Neutrophil (primary cell): Measurements from ENCODE around the gene PLEKHA7.

ENCODE experiments used
- H3K27ac ChIP-seq: fragments of 200-600 bp; sonication (generic); 2 replicates; pipeline ENCODE4 v1.5.1; 2016; ENCODE audit warnings: mild to moderate bottlenecking, moderate library complexity
- H3K27me3 ChIP-seq: fragments of 200-600 bp; sonication (generic); 2 replicates; pipeline ENCODE4 v1.6.0; 2016; ENCODE audit warnings: mild to moderate bottlenecking
- H3K36me3 ChIP-seq: fragments of 200-600 bp; sonication (generic); 2 replicates; pipeline ENCODE4 v1.5.1; 2017
- H3K4me1 ChIP-seq, 2 experiments: fragments of 200-600 bp in 1 of 2; sonication (generic) in 1 of 2; 1 replicate in 1 of 2; 2 replicates in 1 of 2; pipeline versions ENCODE4 v1.5.1 to v1.6.1; 2013 to 2016; ENCODE audit warnings: low read depth in 1 of 2, low read length in 1 of 2, mild to moderate bottlenecking in 1 of 2, moderate library complexity in 1 of 2; ENCODE audit not compliant: control insufficient read depth in 1 of 2, insufficient read depth in 1 of 2
- H3K4me3 ChIP-seq, 2 experiments: fragments of 200-600 bp in 1 of 2; sonication (generic) in 1 of 2; 1 replicate in 1 of 2; 2 replicates in 1 of 2; pipeline ENCODE4 v1.5.1; 2013 to 2016; ENCODE audit warnings: low read depth in 1 of 2, low read length in 1 of 2, mild to moderate bottlenecking in 1 of 2, moderate library complexity in 1 of 2
- H3K9me3 ChIP-seq: fragments of 200-600 bp; sonication (generic); 2 replicates; pipeline ENCODE4 v1.5.1; 2016
- CTCF ChIP-seq: fragments of 200-600 bp; sonication (generic); IDR thresholded peaks from 2 replicates; pipeline ENCODE4 v1.5.1; 2016; ENCODE audit warnings: antibody characterized with exemption

PLEKHA7 gene

GRCh38 chr11:16743478-16743877, 270.7 kb downstream of the PLEKHA7 start:
- Histone ChIP-seq H3K27me3 (no peaks in the 10 kb centered on the region), H3K36me3 (peaks cover 56% of the 10 kb centered on the region), H3K9me3 (no peaks in the 10 kb centered on the region), H3K4me1 (peaks cover 11 to 18% of the 10 kb centered on the region in 2 experiments), H3K27ac (no peak overlapping the region), H3K4me3 (no peak overlapping the region)
- no peak for TF ChIP-seq CTCF

- no peak for TF ChIP-seq CTCF
- H3K4me1 ChIP-seq: peaks cover 16 to 26% of the 10 kb centered on the region in 2 experiments
Measured at GRCh38 chr11:16741473-16741872, 272.7 kb downstream of the PLEKHA7 start.

GRCh38 chr11:16738947-16739815, 275.0 kb downstream of the PLEKHA7 start:
- Histone ChIP-seq H3K27me3 (no peaks in the 10 kb centered on the region), H3K27ac (peak overlapping the region; percentile 86), H3K9me3 (no peaks in the 10 kb centered on the region), H3K4me3 (peak overlapping the region; percentile 79 to 82), H3K36me3 (peaks cover 13% of the 10 kb centered on the region), H3K4me1 (peaks cover 16 to 26% of the 10 kb centered on the region in 2 experiments)
- TF ChIP-seq CTCF: no peak

More at GRCh38 chr11:16741473-16741872, 272.7 kb downstream of the PLEKHA7 start:
- Histone ChIP-seq H3K4me3 (no peak overlapping the region), H3K36me3 (peaks cover 36% of the 10 kb centered on the region), H3K27ac (no peak overlapping the region), H3K27me3 (no peaks in the 10 kb centered on the region), H3K9me3 (no peaks in the 10 kb centered on the region)

- no peak for TF ChIP-seq CTCF
Measured at GRCh38 chr11:16738193-16738946, 275.8 kb downstream of the PLEKHA7 start, which contains the start of gene C11orf58. C11orf58 (plus strand) TSS chr11:16738647; CDS start chr11:16738779, 132 bp downstream.

GRCh38 chr11:16737818-16738192, 276.4 kb downstream of the PLEKHA7 start:
- TF ChIP-seq CTCF: no peak
- Histone ChIP-seq H3K36me3 (peaks cover 7% of the 10 kb centered on the region), H3K4me3 (peak overlapping the region; percentile 79 to 82)

More at GRCh38 chr11:16738193-16738946, 275.8 kb downstream of the PLEKHA7 start, which contains the start of gene C11orf58:
- H3K27ac ChIP-seq: peak within 1 kb of the TSS; percentile 86
- H3K27me3 ChIP-seq: no peaks in the 10 kb centered on the region
- H3K36me3 ChIP-seq: peaks cover 11% of the 10 kb centered on the region
- peak within 1 kb of the TSS; percentile 79 to 82 for H3K4me3 ChIP-seq
- no peaks in the 10 kb centered on the region for H3K9me3 ChIP-seq
- peaks cover 16 to 26% of the 10 kb centered on the region in 2 experiments for H3K4me1 ChIP-seq

More at GRCh38 chr11:16737818-16738192, 276.4 kb downstream of the PLEKHA7 start:
- Histone ChIP-seq H3K27ac (peak overlapping the region; percentile 86), H3K9me3 (no peaks in the 10 kb centered on the region), H3K27me3 (no peaks in the 10 kb centered on the region), H3K4me1 (peaks cover 16 to 24% of the 10 kb centered on the region in 2 experiments)
